Ureter (tissue), 1 donor: Measurements from ENCODE around the gene TTLL1. TPM values are rescaled to one million over a fixed set of nuclear protein-coding genes. Genes with fewer than 3 reads are reported as not detected.
"Not testable (repeated sequence)": the region's sequence is repeated elsewhere in the genome, so short reads cannot be mapped to it uniquely, and the experiment has no call there.

Experiments used
- DNase-seq: peaks from one replicate; pipeline ENCODE4 v3.0.0-alpha.2; 2020; ENCODE audit warnings: low spot score
- total RNA-seq: library from RNA; stranded (reverse); gene quantifications from one replicate; pipeline ENCODE4 v1.2.4, GENCODE V29; 2023
- donor health status: DM: yes; HTN: yes; CAD: no.

The TTLL1 gene
- total RNA-seq, 1 donor from 2014 or later = 12.9 TPM

DNA sequence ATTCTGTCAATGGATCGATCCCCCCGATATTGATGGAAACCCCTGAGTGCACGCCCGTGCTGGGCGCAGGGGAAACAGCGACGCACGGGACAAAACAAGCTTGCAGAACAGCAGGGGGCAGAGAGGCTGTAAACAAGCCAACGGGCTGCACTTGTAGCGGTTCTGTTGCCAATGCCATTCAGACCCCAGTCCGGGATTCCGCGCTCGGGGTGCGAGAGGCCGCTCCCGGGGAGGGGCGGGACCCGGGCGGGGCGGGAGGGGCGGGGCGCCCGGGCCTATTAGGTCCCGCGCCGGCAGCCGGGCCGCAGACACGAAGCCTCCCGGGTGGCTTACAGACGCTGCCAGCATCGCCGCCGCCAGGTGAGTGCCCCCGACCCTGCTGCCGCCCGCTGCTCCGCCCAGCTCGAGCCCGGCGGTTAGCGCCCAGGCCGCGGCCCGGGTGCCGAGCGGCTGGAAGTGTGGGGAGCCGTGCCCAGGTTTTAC is 21.3 kb upstream of the TTLL1 start, which contains the start of gene BIK:
Gene BIK (plus strand): TSS at position 307 of the 483 bp plus-strand sequence. CDS start 13,273 bp downstream, outside the sequence.
- peak; percentile 58 for DNase-seq

- DNase-seq = no peak
Measured at GRCh38 chr22:43109921-43110443, 20.8 kb upstream of the TTLL1 start.

GRCh38 chr22:43109511-43109910 is 20.3 kb upstream of the TTLL1 start:
- no peak for DNase-seq

- DNase-seq = no peak
Measured at GRCh38 chr22:43106302-43106701, 17.1 kb upstream of the TTLL1 start.

GRCh38 chr22:43104950-43105349 is 15.8 kb upstream of the TTLL1 start:
- not testable (repeated sequence) for DNase-seq

GRCh38 chr22:43104056-43104625 is 14.9 kb upstream of the TTLL1 start:
- not testable (repeated sequence) for DNase-seq

GRCh38 chr22:43101306-43101705 is 12.1 kb upstream of the TTLL1 start:
- no peak for DNase-seq

DNA sequence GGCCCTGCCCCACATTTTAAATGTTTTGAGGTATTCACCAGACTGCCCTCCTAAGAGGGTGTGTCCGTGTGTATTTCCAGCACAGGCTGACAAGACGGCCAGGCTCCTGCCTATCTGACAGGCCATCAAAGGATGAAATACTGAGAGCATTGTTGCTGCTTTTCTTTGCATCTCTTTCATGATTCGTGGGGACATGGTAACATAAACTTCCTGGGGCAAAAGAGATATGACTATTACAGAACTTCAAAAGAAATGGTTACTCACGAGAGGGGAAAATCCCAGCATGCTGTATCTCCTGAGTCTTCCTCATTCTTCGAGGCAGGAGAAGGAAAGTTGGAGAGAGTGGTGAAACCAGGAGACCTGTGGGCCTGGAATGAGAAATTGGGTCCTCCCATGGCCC is 11.0 kb upstream of the TTLL1 start:
- no peak for DNase-seq

GRCh38 chr22:43099095-43099494 is 9.9 kb upstream of the TTLL1 start:
- no peak for DNase-seq

- DNase-seq = no peak
Measured at GRCh38 chr22:43098356-43098755, 9.2 kb upstream of the TTLL1 start.

GRCh38 chr22:43096420-43096819 is 7.2 kb upstream of the TTLL1 start:
- no peak for DNase-seq

- no peak for DNase-seq
Measured at GRCh38 chr22:43094551-43094950, 5.4 kb upstream of the TTLL1 start.

- DNase-seq = no peak
Measured at GRCh38 chr22:43094085-43094484, 4.9 kb upstream of the TTLL1 start.

GRCh38 chr22:43092085-43092484 is 2.9 kb upstream of the TTLL1 start:
- DNase-seq = no peak

GRCh38 chr22:43090130-43090789 is 1.1 kb upstream of the TTLL1 start:
- DNase-seq = peak; percentile 57

DNA sequence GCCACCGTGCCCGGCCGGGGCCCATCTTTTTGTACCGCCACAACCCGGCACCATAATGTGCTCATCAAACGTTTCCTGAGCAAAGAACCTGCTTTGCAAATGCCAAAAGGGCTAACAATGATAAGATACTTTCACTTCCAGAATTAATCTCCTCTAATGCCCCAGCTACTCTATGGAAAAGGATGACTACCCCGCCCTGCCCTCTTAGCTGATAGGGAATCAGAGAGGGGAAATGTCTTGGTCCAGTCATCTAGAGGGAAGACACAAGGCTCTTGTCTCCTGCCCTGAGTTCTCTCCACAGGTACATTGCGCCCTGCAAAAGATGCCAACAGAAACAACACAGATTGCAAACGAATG is 586 bp downstream of the TTLL1 start:
- DNase-seq = no peak

GRCh38 chr22:43085658-43086606 is 3.3 kb downstream of the TTLL1 start:
- DNase-seq = no peak

DNA sequence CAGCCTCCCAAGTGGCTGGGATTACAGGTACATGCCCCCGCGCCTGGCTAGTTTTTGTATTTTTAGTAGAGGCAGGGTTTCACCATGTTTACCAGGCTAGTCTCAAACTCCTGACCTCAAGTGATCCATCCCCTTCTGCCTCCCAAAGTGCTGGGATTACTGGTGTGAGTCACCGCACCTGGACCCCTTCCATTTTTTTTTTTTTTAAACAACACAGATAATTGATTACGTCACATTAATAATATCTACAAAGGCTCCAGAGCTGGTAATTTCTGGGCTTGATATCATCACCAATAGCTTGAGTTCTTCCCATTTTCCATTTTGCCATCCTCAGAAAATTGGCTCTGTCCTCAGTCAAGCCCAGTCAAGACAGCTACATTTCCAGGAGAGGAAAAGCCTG is 7.2 kb downstream of the TTLL1 start:
- DNase-seq = no peak

DNA sequence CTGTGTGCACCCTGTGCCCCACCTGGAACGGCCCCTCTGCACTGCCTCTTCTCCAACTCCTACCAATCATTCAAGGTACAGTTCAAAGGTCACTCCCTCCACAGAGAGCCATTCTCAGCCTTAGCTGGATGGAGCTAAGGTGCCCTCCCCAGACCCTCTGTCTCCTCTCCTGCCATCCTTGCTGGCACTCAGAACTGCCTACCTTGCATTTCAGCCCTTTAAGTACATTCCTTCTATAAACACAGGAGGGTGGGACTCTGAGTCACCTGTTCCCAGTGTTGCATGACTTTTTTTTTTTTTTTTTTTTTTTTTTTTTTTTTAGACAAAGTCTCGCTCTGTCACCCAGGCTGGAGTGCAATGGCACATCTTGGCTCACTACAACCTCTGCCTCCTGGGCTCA is 8.6 kb downstream of the TTLL1 start:
- no peak for DNase-seq

DNA sequence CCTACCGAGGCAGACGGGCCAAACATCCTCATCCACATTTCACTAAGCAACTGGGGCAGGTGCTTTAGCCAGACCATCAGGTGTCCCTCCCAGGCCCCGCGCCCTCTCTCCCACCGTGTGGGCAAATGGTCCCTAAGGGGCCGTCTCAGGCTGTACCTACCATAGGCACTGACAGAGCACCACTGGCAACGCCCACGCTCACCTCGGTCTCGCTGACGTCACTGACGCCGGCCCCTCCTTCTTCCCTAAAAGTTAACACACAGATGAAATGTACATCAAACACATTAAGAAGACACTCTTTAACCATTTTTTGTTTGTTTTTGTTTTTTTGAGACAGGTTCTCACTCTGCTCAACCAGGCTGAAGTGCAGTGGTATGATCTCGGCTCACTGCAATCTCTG is 9.4 kb downstream of the TTLL1 start:
- no peak for DNase-seq

DNA sequence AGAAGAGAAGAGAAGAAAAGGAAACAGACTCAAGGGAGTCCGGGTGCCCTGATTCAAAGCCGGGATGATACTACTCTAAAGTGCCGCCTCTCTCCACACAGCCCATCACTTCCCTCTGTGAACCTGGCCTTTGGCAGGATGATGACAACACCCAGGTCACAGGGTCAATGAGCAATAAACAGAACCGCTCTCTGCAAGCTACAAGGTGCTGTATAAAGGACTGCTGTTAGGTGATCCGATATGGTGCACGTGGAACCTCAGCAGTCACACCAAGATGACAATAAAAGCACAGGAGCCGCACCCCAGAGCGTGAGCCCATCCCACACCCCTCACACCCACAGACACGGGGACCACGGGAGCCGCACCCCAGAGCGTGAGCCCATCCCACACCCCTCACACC is 10.7 kb downstream of the TTLL1 start:
- no peak for DNase-seq
